Hepatocyte (in vitro differentiated cells): ENCODE data around the gene GMCL1. TPM values are rescaled to one million over a fixed set of nuclear protein-coding genes. Genes with fewer than 3 reads are reported as not detected.

Source experiments
- DNase-seq: peaks from one replicate; pipeline ENCODE4 v3.0.0-alpha.2; 2016; ENCODE audit warnings: low spot score
- H2AFZ ChIP-seq: fragments of 200-600 bp; sonication (generic); 2 replicates; pipeline ENCODE4 v1.6.0; 2016; ENCODE audit warnings: antibody characterized with exemption, mild to moderate bottlenecking
- H3K27ac ChIP-seq: fragments of 200-600 bp; sonication (generic); 2 replicates; pipeline ENCODE4 v1.5.1; 2016; ENCODE audit warnings: mild to moderate bottlenecking
- H3K27me3 ChIP-seq: fragments of 200-600 bp; sonication (generic); 2 replicates; pipeline ENCODE4 v1.6.1; 2016
- H3K36me3 ChIP-seq: fragments of 200-600 bp; sonication (generic); replicated peaks from 2 replicates; pipeline ENCODE4 v1.5.1; 2016; ENCODE audit warnings: low read depth; ENCODE audit not compliant: insufficient read depth
- H3K4me1 ChIP-seq: fragments of 200-600 bp; sonication (generic); 2 replicates; pipeline ENCODE4 v1.5.1; 2016; ENCODE audit warnings: mild to moderate bottlenecking, moderate library complexity; ENCODE audit not compliant: insufficient read depth
- H3K4me2 ChIP-seq: fragments of 200-600 bp; sonication (generic); 2 replicates; pipeline ENCODE4 v1.6.0; 2016
- H3K4me3 ChIP-seq: fragments of 200-600 bp; sonication (generic); 2 replicates; pipeline ENCODE4 v1.5.1; 2016; ENCODE audit warnings: mild to moderate bottlenecking
- H3K79me2 ChIP-seq: fragments of 200-600 bp; sonication (generic); 2 replicates; pipeline ENCODE4 v1.6.0; 2017; ENCODE audit warnings: mild to moderate bottlenecking
- H3K9me2 ChIP-seq: fragments of 200-600 bp; sonication (generic); replicated peaks from 2 replicates; pipeline ENCODE4 v1.6.0; 2017; ENCODE audit warnings: mild to moderate bottlenecking; ENCODE audit not compliant: insufficient read depth
- H3K9me3 ChIP-seq: fragments of 200-600 bp; sonication (generic); 2 replicates; pipeline ENCODE4 v1.5.1; 2016; ENCODE audit warnings: low read depth, mild to moderate bottlenecking
- H4K20me1 ChIP-seq: fragments of 200-600 bp; sonication (generic); 2 replicates; pipeline ENCODE4 v1.6.0; 2016; ENCODE audit warnings: mild to moderate bottlenecking; ENCODE audit not compliant: insufficient read depth, poor library complexity, severe bottlenecking
- EZH2 ChIP-seq: fragments of 200-600 bp; sonication (generic); IDR thresholded peaks from 2 replicates; pipeline ENCODE4 v1.6.1; 2016; ENCODE audit warnings: antibody characterized with exemption, mild to moderate bottlenecking, borderline replicate concordance
- EZH2phosphoT487 ChIP-seq: fragments of 200-600 bp; sonication (generic); IDR thresholded peaks from one replicate; pipeline ENCODE4 v1.6.1; 2018; ENCODE audit warnings: antibody characterized with exemption, mild to moderate bottlenecking, low read depth, moderate library complexity; ENCODE audit not compliant: unreplicated experiment, severe bottlenecking
- WGBS: methylation state at CpG from one replicate; pipeline ENCODE4 v1.1.6; 2016; ENCODE audit warnings: low lambda C conversion rate; ENCODE audit errors: missing lambda C conversion rate; 5-methylcytosine and 5-hydroxymethylcytosine counted together
- polyA plus RNA-seq: library from polyadenylated mRNA; unstranded; fragments of >200 nt; fragmentation: Nextera tagmentation; extraction: Ambion mirVana; gene quantifications from 2 replicates; pipeline ENCODE4 v1.2.1, GENCODE V29; 2016
- total RNA-seq: library from RNA; depleted of rRNA; stranded (reverse); fragments of >200 nt; gene quantifications from 2 replicates; pipeline ENCODE4 v1.2.3, GENCODE V29; 2014
- TF ChIP-seq, protein P1 (sequence below): fragments of 200-600 bp; sonication (generic); IDR thresholded peaks from 2 replicates; pipeline ENCODE4 v1.5.1; 2016; ENCODE audit warnings: antibody characterized with exemption, mild to moderate bottlenecking; ENCODE audit not compliant: poor library complexity

GMCL1 gene
- total and polyA plus RNA-seq, 2 experiments from 2014 or later, result 18.1 to 18.8 TPM

GRCh38 chr2:69844560-69844959, 15.1 kb downstream of the GMCL1 start:
- Histone ChIP-seq H3K79me2 (no peaks in the 10 kb centered on the region), H3K9me2 (no peaks in the 10 kb centered on the region), H3K4me1 (no peaks in the 10 kb centered on the region), H3K4me3 (no peak overlapping the region), H3K27ac (no peak overlapping the region), H3K4me2 (no peak overlapping the region), H3K36me3 (no peaks in the 10 kb centered on the region), H4K20me1 (no peaks in the 10 kb centered on the region), H3K9me3 (no peaks in the 10 kb centered on the region), H3K27me3 (no peaks in the 10 kb centered on the region), H2AFZ (no peak overlapping the region)
- no peak for DNase-seq
- TF ChIP-seq, protein P1, sequence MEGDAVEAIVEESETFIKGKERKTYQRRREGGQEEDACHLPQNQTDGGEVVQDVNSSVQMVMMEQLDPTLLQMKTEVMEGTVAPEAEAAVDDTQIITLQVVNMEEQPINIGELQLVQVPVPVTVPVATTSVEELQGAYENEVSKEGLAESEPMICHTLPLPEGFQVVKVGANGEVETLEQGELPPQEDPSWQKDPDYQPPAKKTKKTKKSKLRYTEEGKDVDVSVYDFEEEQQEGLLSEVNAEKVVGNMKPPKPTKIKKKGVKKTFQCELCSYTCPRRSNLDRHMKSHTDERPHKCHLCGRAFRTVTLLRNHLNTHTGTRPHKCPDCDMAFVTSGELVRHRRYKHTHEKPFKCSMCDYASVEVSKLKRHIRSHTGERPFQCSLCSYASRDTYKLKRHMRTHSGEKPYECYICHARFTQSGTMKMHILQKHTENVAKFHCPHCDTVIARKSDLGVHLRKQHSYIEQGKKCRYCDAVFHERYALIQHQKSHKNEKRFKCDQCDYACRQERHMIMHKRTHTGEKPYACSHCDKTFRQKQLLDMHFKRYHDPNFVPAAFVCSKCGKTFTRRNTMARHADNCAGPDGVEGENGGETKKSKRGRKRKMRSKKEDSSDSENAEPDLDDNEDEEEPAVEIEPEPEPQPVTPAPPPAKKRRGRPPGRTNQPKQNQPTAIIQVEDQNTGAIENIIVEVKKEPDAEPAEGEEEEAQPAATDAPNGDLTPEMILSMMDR, result no peak
- TF ChIP-seq EZH2 (no peak), EZH2phosphoT487 (no peak)
- 95% methylated on average over 3 of the region's 3 CpGs for WGBS

- Histone ChIP-seq H3K36me3 (no peaks in the 10 kb centered on the region), H3K4me1 (no peaks in the 10 kb centered on the region)
Measured at GRCh38 chr2:69846182-69847067, 17.0 kb downstream of the GMCL1 start.

DNA sequence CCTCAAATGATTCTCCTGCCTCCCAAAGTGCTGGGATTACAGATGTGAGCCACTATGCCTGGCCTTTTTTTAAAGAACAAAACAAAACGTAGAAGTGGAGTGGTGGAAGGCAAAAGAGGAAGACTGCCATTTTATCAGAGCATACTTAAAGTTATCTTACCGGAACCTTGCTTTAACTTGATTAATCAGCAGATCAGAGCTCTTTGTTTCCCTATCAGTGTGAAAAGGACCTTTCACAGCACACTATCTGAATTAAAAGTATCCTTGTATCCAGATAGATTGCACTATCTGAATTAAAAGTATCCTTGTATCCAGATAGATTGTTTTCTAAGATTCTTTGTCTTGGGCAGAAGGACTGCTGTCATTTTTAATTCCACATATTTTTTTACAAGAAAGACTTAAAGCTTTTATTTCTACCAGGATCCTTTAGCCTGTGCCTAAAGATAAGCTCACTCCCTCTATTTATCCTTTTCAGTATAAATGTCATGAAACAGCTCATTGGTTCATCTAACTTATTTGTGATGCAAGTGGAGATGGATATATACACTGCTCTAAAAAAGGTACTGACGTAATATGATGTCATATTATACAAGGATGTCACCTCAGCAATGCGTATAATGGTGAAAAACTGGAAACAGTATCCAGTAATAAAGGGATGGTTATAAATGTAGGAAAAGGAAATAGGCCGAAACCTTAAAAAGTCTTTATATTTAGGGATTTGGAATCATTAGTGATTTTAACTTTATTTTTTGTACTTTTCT, 17.8 kb downstream of the GMCL1 start:
- Histone ChIP-seq H3K4me2 (no peak overlapping the region), H3K79me2 (no peaks in the 10 kb centered on the region), H3K9me3 (no peaks in the 10 kb centered on the region), H3K9me2 (no peaks in the 10 kb centered on the region), H3K4me1 (no peaks in the 10 kb centered on the region), H2AFZ (no peak overlapping the region), H3K36me3 (no peaks in the 10 kb centered on the region), H3K27ac (no peak overlapping the region), H3K4me3 (no peak overlapping the region), H3K27me3 (no peaks in the 10 kb centered on the region), H4K20me1 (no peaks in the 10 kb centered on the region)
- no peak for DNase-seq
- TF ChIP-seq EZH2 (no peak), EZH2phosphoT487 (no peak)
- TF ChIP-seq, protein P1, result no peak
- 93% methylated on average over 5 of the region's 5 CpGs for WGBS

More at GRCh38 chr2:69846182-69847067, 17.0 kb downstream of the GMCL1 start:
- 86% methylated on average over 9 of the region's 9 CpGs for WGBS
- TF ChIP-seq EZH2 (no peak), EZH2phosphoT487 (no peak)
- TF ChIP-seq, protein P1, result no peak
- Histone ChIP-seq H4K20me1 (no peaks in the 10 kb centered on the region), H3K9me2 (no peaks in the 10 kb centered on the region), H3K9me3 (no peaks in the 10 kb centered on the region), H2AFZ (no peak overlapping the region), H3K4me2 (no peak overlapping the region), H3K79me2 (no peaks in the 10 kb centered on the region), H3K4me3 (no peak overlapping the region), H3K27ac (no peak overlapping the region), H3K27me3 (no peaks in the 10 kb centered on the region)
- DNase-seq, result no peak
